Left lung (tissue), 10 donors: ENCODE measurements around the gene ZNF860. TPM values are rescaled to one million over a fixed set of nuclear protein-coding genes. Genes with fewer than 3 reads are reported as not detected.

Source experiments
- ATAC-seq: fragments of 200-7000 bp; cut with Tn5 transposase; one replicate; pipeline ENCODE4 v1.9.1; 2020; ENCODE audit warnings: moderate library complexity
- DNase-seq, 4 donors: peaks; one replicate each; pipeline ENCODE4 v3.0.0-alpha.2; 2013 to 2020
- H3K27ac ChIP-seq, 2 donors: fragments of 200-600 bp; sonication (generic) in 1 of 2; one replicate each; pipeline versions ENCODE4 v1.5.0 to v1.8.0; 2020 to 2021
- H3K27me3 ChIP-seq, 2 donors: fragments of 200-600 bp; sonication (generic) in 1 of 2; one replicate each; pipeline versions ENCODE4 v1.5.0 to v1.8.0; 2020 to 2021
- H3K36me3 ChIP-seq, 2 donors: fragments of 200-600 bp; sonication (generic) in 1 of 2; one replicate each; pipeline versions ENCODE4 v1.5.0 to v1.8.0; 2020 to 2021
- H3K4me1 ChIP-seq, 2 donors: fragments of 200-600 bp; one replicate each; pipeline ENCODE4 v1.8.0; 2021
- H3K4me3 ChIP-seq, 2 donors: fragments of 200-600 bp; sonication (generic) in 1 of 2; one replicate each; pipeline versions ENCODE4 v1.5.0 to v1.8.0; 2020 to 2021; ENCODE audit warnings: mild to moderate bottlenecking in 1 of 2
- H3K9me3 ChIP-seq, 2 donors: fragments of 200-600 bp; sonication (generic) in 1 of 2; one replicate each; pipeline versions ENCODE4 v1.5.0 to v1.8.0; 2020 to 2021
- CTCF ChIP-seq, 2 donors: fragments of 200-600 bp; sonication (generic) in 1 of 2; IDR thresholded peaks; one replicate each; pipeline versions ENCODE4 v1.5.0 to v1.8.0; 2021; ENCODE audit warnings: antibody characterized with exemption in 2 of 2
- intact Hi-C, 2 donors: fragments of 100-400 bp; cut with DNase I; formaldehyde crosslinking; loops; one replicate each; pipeline versions ENCODE4 v1.11.2 to v1.14.2; 2022
- polyA plus RNA-seq, 6 donors: library from polyadenylated mRNA; unstranded; fragments of 120-200 nt; gene quantifications; one replicate each; pipeline ENCODE4 v1.2.1, GENCODE V29; 2013; ENCODE audit not compliant: insufficient read length in 6 of 6
- total RNA-seq, 2 donors: library from RNA; stranded (reverse); fragmentation: NEBNext Ultra II Directional; extraction: Animal tissue kit (Norgen Biotek cat#: 25700); gene quantifications; one replicate each; pipeline ENCODE4 v1.2.1, GENCODE V29; 2021
- donor health status: DM: no; HTN: yes; CAD: no.
- donor health status: DM: no; HTN: no; CAD: no.

Gene ZNF860
- total and polyA plus RNA-seq, 8 donors = 1.9 to 15.2 (median 11.0) TPM

- peaks cover 7 to 12% of the 10 kb centered on the region in 2 donors for H3K4me1 ChIP-seq
- H3K4me3 ChIP-seq = no peak overlapping the region
- peaks cover 0 to 25% of the 10 kb centered on the region in 2 donors for H3K9me3 ChIP-seq
- ATAC-seq = no peak
- H3K36me3 ChIP-seq = no peaks in the 10 kb centered on the region
- intact Hi-C loops = no loop called here
- no peak for DNase-seq
- H3K27me3 ChIP-seq = no peaks in the 10 kb centered on the region
- no peak overlapping the region for H3K27ac ChIP-seq
- no peak for TF ChIP-seq CTCF (IDR thresholded peaks at IDR 0.05)
Observed at GRCh38 chr3:32041316-32041715, 59.8 kb downstream of the ZNF860 start.

Other genes with a start within 250 kb of the ZNF860 start
- gene OSBPL10, start 488 bp upstream of the ZNF860 start, total RNA-seq = 10 to 100 TPM; 26.6 to 27.2 TPM
- 10 to 100 TPM; 29.9 to 42.6 (median 40.4) TPM for gene OSBPL10, start 488 bp upstream of the ZNF860 start, polyA plus RNA-seq
- 10 to 100 TPM; 43.6 to 62.4 TPM for gene GPD1L, start 124.9 kb downstream of the ZNF860 start, total RNA-seq
- 10 to 100 TPM; 36.0 to 44.5 (median 40.5) TPM for gene GPD1L, start 124.9 kb downstream of the ZNF860 start, polyA plus RNA-seq